AG09319 (cell line): ENCODE data around the gene STEAP3.

Experiments used
- DNase-seq: peaks from one replicate; pipeline ENCODE4 v3.0.0-alpha.2; 2010; ENCODE audit warnings: low read depth; ENCODE audit errors: extremely low read depth
- TF ChIP-seq, protein P1 (sequence below): IDR thresholded peaks from 2 replicates; pipeline ENCODE4 v1.5.1; 2011; ENCODE audit warnings: low read depth, mild to moderate bottlenecking, inconsistent platforms, low read length, moderate library complexity

The STEAP3 gene

GRCh38 chr2:119190321-119191111 lies 33.1 kb upstream of the STEAP3 start:
- TF ChIP-seq, protein P1, sequence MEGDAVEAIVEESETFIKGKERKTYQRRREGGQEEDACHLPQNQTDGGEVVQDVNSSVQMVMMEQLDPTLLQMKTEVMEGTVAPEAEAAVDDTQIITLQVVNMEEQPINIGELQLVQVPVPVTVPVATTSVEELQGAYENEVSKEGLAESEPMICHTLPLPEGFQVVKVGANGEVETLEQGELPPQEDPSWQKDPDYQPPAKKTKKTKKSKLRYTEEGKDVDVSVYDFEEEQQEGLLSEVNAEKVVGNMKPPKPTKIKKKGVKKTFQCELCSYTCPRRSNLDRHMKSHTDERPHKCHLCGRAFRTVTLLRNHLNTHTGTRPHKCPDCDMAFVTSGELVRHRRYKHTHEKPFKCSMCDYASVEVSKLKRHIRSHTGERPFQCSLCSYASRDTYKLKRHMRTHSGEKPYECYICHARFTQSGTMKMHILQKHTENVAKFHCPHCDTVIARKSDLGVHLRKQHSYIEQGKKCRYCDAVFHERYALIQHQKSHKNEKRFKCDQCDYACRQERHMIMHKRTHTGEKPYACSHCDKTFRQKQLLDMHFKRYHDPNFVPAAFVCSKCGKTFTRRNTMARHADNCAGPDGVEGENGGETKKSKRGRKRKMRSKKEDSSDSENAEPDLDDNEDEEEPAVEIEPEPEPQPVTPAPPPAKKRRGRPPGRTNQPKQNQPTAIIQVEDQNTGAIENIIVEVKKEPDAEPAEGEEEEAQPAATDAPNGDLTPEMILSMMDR: no peak
- DNase-seq: no peak

- TF ChIP-seq, protein P1: no peak
- no peak for DNase-seq
These were observed 30.7 kb upstream of the STEAP3 start for GRCh38 chr2:119192893-119193292.

- DNase-seq: no peak
- TF ChIP-seq, protein P1: no peak
These were observed 28.6 kb upstream of the STEAP3 start for GRCh38 chr2:119195001-119195400.

- TF ChIP-seq, protein P1: no peak
- no peak for DNase-seq
These were observed 27.7 kb upstream of the STEAP3 start for GRCh38 chr2:119195887-119196286.

- TF ChIP-seq, protein P1: no peak
These were observed 27.1 kb upstream of the STEAP3 start for GRCh38 chr2:119196301-119197125.

GRCh38 chr2:119197126-119197405 lies 26.6 kb upstream of the STEAP3 start:
- TF ChIP-seq, protein P1: no peak
- DNase-seq: no peak

More at GRCh38 chr2:119196301-119197125, 27.1 kb upstream of the STEAP3 start:
- no peak for DNase-seq
